Stimulated activated memory B cell treated with anti-CD40 and anti-IgM and Interleukin-4, amounts not matched to agents 10 μg/mL and 1 μg/mL and 100 μg/mL, for 72 hours (primary cell): ENCODE results near the gene LRRC74B.

Experiments used
- ATAC-seq: fragments of 150-1000 bp; cut with Tn5 transposase; 2 replicates; pipeline ENCODE4 v1.10.0; 2021
- H3K27ac Mint-ChIP-seq: one replicate; pipeline ENCODE4 v1.8.0; 2022; ENCODE audit warnings: mild to moderate bottlenecking, mixed read lengths
- H3K27me3 Mint-ChIP-seq: one replicate; pipeline ENCODE4 v1.8.0; 2022; ENCODE audit warnings: mixed read lengths
- H3K36me3 Mint-ChIP-seq: one replicate; pipeline ENCODE4 v1.8.0; 2022; ENCODE audit warnings: mixed read lengths
- H3K4me1 Mint-ChIP-seq: one replicate; pipeline ENCODE4 v1.8.0; 2022; ENCODE audit warnings: mixed read lengths
- H3K4me3 Mint-ChIP-seq: one replicate; pipeline ENCODE4 v1.8.0; 2022; ENCODE audit warnings: mild to moderate bottlenecking, moderate library complexity, mixed read lengths
- H3K9me3 Mint-ChIP-seq: one replicate; pipeline ENCODE4 v1.8.0; 2022; ENCODE audit warnings: mixed read lengths

The LRRC74B gene

DNA sequence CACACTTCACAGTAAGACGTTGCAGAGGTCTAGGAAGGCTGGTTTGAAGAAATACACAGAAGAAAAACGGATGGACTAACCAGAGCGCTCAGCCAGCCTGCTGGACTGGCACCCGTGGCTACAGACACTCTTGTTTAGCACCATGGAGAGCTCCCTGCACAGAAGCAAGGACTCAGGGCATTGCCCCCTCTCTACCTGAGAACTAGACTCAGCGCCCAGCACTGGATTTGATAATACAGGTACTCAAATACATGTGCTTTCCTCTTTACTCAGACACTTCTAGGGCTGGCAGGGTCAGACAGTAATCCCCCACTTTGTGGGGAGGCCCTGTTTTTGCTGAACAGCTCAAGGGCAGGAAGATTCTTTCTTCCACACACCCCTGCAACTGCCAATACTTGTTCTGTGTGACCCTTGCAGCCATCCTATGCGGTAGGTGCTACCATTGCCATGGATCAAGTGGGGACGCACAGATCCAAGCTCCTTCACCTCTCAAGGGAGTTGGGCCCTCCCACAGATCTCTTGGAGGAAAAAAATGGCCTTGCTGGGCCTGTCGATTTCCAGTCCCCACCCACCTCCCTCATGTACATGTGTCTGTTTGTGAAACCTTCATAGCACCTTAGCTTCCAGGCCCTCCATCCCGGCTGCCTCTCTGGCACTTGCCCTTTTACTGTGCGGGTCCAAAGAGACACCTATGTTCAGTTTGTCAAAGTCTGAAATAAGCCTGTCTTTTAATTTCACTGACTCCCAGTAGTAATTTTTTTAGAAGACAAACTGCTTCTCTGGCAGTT, 35.9 kb upstream of the LRRC74B start:
- no peak overlapping the region for H3K27ac Mint-ChIP-seq
- H3K4me1 Mint-ChIP-seq, result peaks cover 17% of the 10 kb centered on the region
- no peaks in the 10 kb centered on the region for H3K27me3 Mint-ChIP-seq
- ATAC-seq, result no peak
- no peaks in the 10 kb centered on the region for H3K9me3 Mint-ChIP-seq
- H3K36me3 Mint-ChIP-seq, result no peaks in the 10 kb centered on the region
- no peak overlapping the region for H3K4me3 Mint-ChIP-seq

DNA sequence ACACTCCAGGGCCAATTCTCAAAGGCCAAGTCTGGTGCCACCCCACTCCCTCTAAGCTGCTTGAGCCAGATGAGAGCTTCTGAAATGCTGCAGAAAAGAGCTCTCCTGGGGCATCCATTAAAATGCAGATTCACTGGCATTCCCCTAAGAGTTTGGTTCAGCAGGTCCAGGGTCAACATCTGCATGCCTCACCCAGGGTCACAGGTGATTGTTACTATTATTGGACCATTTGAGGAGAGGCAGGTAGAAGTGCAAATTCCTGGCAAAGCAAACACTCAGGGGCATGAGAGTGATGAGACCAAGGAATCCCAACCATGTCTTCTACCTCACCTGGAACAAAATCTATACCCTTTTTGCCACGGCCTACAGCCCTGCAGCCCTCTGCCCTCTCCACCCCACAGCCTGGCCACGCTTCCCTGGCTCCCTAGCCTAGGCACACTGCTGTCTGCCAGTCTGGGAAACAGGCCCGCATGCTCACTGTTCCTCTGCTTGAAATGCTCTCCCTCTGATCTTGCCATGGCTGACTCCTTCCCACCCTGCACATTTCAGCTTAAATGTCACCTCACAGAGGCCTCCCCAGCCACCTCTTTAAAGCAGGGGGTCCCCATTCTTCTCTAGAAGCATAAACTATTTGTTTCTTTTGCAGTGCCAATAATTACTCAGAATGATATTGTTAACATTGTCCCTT, 35.2 kb upstream of the LRRC74B start:
- Mint-ChIP-seq H3K4me1 (peaks cover 23% of the 10 kb centered on the region), H3K9me3 (no peaks in the 10 kb centered on the region), H3K4me3 (no peak overlapping the region), H3K27me3 (no peaks in the 10 kb centered on the region), H3K27ac (no peak overlapping the region), H3K36me3 (no peaks in the 10 kb centered on the region)
- ATAC-seq, result no peak

DNA sequence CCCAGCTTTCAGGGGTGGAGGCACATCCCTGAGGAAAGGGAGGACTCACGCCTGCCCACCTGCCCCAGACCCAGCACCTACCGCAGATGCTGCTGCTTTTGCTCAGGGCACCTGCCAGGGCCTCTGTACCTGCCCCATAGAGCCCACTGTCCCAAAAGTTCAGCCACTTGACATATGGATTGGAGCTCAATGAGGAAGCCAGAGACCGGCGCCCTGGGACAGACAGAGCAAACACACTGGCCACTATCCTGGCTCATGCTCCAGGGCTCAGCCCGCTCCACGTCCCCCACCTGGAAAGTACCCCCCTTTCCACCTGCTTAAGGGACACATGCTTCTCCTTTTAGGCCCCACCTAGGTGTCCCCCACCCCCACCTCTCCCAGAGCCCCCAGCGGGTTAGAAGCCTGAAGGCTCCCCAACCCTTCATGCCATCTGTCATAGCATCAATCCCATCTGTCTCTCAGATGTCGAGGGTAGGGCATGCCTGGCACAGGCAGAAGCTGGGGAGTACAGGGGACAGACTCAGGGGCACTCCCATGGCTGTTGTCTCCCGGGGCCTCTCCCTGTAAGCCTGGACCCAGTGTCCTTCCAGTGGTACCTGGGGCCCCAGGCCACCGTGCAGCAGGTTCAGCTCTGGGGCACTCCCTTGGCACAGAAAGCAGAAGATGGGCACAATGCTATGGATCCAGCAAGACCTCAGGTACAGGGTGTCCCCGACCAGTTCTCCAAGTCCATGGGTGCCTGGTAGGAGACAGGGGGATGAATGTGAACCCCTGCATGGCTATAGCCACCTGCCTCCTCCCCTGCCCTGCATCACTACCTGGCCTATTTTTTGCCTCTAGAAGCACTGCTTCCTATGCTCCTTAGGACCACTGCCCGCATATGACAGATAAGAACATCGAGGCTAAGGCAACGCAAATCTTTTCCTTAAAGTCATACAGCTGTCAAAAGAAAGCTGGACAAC, 33.0 kb upstream of the LRRC74B start:
- H3K4me1 Mint-ChIP-seq, result peaks cover 31% of the 10 kb centered on the region
- ATAC-seq, result no peak
- H3K27me3 Mint-ChIP-seq, result no peaks in the 10 kb centered on the region
- H3K9me3 Mint-ChIP-seq, result no peaks in the 10 kb centered on the region
- peak overlapping the region; percentile 85 for H3K4me3 Mint-ChIP-seq
- H3K36me3 Mint-ChIP-seq, result no peaks in the 10 kb centered on the region
- H3K27ac Mint-ChIP-seq, result peak overlapping the region; percentile 82

DNA sequence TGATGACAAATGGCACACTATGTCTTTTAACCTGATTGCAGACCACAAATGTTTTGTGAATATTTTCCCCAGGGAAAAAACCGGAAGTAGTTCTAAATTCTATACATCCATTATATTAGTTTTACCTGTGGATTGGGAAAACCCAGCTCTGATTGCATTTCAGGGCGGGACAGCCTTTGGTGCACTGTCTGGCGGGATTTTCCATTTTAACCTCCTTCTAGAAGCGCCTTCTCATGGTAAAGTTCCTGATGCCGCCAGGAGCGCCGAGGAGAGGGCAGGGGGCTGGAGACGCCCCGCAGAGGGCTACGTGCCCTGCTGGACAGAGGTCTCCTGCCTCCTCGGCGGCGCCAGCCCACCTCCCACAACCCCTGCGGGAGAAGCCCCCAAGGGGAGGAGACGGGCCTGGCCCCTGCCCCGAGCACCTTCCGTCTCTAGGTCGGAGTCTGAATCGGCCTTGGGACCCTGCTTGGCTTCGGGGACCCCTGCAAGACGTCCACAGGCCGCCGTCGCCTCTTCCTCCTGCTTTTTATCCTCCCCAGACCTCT, 32.0 kb upstream of the LRRC74B start:
- no peaks in the 10 kb centered on the region for H3K36me3 Mint-ChIP-seq
- peak overlapping the region; percentile 85 for H3K4me3 Mint-ChIP-seq
- H3K27me3 Mint-ChIP-seq, result no peaks in the 10 kb centered on the region
- H3K9me3 Mint-ChIP-seq, result no peaks in the 10 kb centered on the region
- H3K4me1 Mint-ChIP-seq, result peaks cover 31% of the 10 kb centered on the region
- ATAC-seq, result no peak
- peak overlapping the region; percentile 82 for H3K27ac Mint-ChIP-seq

DNA sequence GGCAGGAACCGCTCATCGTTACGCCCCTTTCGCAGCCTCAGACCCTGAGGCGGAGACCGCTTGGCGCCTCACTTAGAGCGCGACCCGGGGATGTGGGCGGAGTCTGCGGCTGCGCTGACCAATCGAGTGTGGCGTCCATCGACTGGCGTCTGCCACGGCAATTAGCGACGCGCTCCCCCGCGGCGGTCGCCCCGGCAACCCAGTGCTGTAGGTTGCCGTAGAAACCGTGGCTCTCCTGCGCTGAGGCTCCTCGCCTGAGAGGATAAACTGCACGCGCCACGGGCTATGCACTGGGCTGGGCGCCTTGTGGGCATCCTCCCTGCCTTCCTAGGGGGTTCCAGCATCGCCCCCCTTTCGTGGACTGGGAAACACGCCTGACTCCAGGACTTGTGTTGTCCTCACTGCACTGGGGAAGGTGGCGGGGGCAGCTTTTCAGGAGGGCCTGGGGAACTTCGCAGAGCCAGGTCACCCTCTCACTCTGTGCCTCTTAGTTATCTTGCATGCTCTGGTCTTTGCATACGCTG, 31.5 kb upstream of the LRRC74B start:
- ATAC-seq, result peak; percentile 98
- H3K4me3 Mint-ChIP-seq, result peak overlapping the region; percentile 85
- H3K36me3 Mint-ChIP-seq, result no peaks in the 10 kb centered on the region
- no peaks in the 10 kb centered on the region for H3K9me3 Mint-ChIP-seq
- peaks cover 31% of the 10 kb centered on the region for H3K4me1 Mint-ChIP-seq
- H3K27me3 Mint-ChIP-seq, result no peaks in the 10 kb centered on the region
- H3K27ac Mint-ChIP-seq, result peak overlapping the region; percentile 82

DNA sequence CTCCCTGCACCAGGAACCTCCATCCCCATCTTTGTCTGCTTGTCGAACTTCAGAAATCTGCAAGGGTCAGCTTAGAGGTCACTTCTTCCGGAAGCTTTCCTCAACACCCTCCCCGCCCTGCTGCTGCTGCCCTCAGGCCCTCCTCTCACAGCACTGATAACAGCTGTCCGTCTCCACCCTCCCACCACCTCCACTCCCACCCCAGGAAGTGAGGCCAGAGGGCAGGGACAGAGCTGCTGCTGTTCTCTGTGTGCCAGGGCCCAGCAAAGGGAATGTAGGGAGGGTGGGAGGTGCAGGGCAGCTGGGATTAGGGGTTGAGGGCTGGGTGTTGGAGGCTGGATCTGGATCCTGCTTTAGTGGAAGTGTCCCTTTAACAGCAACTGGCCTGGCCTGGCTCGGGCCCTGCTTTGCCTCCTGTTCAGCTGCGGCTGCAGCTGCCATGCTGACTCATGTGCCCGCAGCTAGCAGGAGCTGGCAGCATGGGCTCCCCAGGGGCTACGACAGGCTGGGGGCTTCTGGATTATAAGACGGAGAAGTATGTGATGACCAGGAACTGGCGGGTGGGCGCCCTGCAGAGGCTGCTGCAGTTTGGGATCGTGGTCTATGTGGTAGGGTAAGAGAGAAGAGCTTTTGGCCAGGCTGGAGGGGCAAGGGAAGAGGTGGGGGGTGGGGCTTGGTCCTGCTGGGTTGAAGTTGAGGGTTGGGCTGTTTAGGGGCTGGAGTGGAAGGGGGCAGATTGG, 30.9 kb upstream of the LRRC74B start, which contains the start of gene P2RX6:
Gene P2RX6, plus strand, starts transcription at position 440 of the 740 bp plus-strand sequence. Its CDS starts 10 bp downstream, at position 450.
- Mint-ChIP-seq H3K4me3 (peak within 1 kb of the TSS; percentile 85), H3K27me3 (no peaks in the 10 kb centered on the region), H3K4me1 (peaks cover 31% of the 10 kb centered on the region), H3K27ac (peak within 1 kb of the TSS; percentile 82), H3K36me3 (no peaks in the 10 kb centered on the region), H3K9me3 (no peaks in the 10 kb centered on the region)
- no peak for ATAC-seq

DNA sequence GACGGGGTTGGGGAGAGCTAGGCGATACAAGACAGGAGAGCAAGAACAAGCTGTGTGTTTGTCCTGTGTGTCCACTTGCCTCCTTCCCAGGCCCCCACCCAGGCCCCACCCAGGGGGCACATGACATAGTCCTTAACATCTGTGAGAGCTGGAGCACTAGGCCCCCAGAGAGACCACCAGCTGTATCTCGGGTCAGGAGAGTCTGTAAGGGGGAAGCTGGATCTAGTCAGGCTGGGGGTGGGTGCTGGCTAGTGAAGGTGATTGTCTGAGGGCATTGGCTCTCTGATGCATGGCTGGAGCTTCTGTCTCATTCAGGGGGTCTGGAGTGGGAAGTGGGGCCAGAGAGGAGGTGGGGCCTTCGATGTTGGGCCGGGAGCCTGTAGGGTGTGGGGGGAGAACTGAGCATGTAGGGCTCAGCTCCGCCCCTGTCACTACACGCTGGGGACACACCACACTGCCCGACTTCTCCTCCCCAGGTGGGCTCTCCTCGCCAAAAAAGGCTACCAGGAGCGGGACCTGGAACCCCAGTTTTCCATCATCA, 30.2 kb upstream of the LRRC74B start:
- peak overlapping the region; percentile 82 for H3K27ac Mint-ChIP-seq
- peaks cover 31% of the 10 kb centered on the region for H3K4me1 Mint-ChIP-seq
- no peaks in the 10 kb centered on the region for H3K36me3 Mint-ChIP-seq
- no peak overlapping the region for H3K4me3 Mint-ChIP-seq
- no peaks in the 10 kb centered on the region for H3K27me3 Mint-ChIP-seq
- H3K9me3 Mint-ChIP-seq, result no peaks in the 10 kb centered on the region
- ATAC-seq, result no peak

DNA sequence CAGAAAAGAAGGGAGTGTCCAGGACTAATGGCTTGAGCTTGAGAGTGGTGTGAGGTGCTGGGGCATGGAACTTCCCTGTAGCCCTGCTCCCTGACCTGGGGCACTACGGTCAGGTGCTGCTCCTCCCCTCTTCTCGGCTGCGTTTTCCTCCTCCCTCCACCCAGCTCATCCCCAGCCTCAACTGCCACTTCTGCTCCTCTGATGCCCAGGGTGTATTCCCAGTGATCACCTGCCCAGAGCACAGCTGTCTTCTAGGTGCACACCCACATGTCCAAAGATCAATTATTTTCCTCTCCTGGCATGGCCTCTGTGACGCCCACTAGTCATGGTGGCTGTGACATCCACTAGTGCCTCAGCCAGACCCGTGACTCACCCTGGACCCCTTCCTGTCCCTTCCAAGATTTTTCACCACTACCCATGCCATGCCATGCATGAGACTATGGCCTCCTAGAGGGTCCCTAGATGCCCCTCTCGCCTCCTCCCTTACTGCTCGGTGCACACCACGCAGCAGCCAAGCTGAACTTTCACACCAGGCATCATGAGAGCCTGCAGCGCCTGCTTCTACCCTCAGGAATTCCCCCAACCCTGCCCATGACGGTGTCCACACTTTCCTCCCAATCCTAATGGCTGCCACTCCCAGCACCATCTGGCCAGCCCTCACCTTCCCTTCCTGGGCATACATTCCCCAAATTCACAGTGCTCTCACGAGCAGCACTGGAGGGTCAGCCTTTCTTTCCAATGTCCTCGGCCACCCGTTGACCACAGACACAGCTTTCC, 28.9 kb upstream of the LRRC74B start:
- no peak overlapping the region for H3K27ac Mint-ChIP-seq
- no peak overlapping the region for H3K4me3 Mint-ChIP-seq
- H3K36me3 Mint-ChIP-seq, result no peaks in the 10 kb centered on the region
- no peaks in the 10 kb centered on the region for H3K27me3 Mint-ChIP-seq
- ATAC-seq, result no peak
- no peaks in the 10 kb centered on the region for H3K9me3 Mint-ChIP-seq
- H3K4me1 Mint-ChIP-seq, result peaks cover 31% of the 10 kb centered on the region

DNA sequence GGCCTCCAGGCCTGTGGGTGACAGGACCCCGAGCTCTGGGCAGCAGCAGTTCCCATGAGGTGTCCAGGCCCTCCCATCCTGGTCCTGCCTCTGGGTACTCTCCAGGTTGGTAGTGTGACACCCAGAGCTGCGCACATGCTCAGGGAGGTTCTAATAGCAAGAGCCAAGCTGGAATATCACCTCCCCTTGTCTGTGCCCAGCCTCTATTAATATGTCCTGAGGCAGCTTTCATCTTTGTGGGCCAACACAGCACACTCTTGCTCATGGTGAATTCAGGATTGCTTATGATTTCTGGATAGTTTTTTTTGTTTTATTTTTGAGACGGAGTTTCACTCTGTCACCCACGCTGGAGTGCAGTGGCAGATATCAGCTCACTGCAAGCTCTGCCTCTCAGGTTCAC, 27.4 kb upstream of the LRRC74B start:
- Mint-ChIP-seq H3K4me1 (peaks cover 29% of the 10 kb centered on the region), H3K27ac (no peak overlapping the region), H3K9me3 (no peaks in the 10 kb centered on the region), H3K4me3 (no peak overlapping the region), H3K27me3 (no peaks in the 10 kb centered on the region), H3K36me3 (no peaks in the 10 kb centered on the region)
- ATAC-seq, result no peak

DNA sequence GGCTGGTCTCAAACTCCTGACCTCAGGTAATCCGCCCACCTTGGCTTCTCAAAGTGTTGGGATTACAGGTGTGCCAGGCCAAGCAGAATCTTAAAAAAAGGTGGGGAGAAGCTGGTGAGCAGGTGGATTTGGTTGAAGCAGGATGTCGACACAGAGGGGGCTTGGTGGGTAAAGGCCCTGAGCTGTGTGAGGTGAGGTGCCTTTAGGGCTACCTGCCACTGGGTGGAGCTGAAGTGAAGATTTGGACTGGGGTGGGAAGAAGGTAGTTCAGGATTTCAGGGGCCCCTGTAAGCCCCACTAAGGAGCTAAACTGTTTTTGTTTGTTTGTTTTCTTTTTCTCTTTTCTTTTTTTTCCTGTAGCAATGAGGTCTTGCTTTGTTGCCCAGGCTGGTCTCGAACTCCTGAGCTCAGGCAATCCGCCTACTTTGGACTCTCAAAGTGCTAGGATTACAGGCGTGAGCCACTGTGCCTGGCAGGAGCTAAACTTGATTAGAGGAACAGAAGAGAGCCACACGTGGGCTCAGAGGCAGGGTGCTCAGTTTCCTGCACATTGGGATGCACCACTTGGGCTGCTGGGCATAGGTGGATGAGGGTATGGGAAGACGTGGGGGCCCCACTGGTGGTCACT, 24.8 kb upstream of the LRRC74B start:
- no peak overlapping the region for H3K4me3 Mint-ChIP-seq
- ATAC-seq, result peak; percentile 51
- H3K9me3 Mint-ChIP-seq, result no peaks in the 10 kb centered on the region
- no peak overlapping the region for H3K27ac Mint-ChIP-seq
- no peaks in the 10 kb centered on the region for H3K36me3 Mint-ChIP-seq
- H3K27me3 Mint-ChIP-seq, result peaks cover 10% of the 10 kb centered on the region
- peaks cover 18% of the 10 kb centered on the region for H3K4me1 Mint-ChIP-seq

DNA sequence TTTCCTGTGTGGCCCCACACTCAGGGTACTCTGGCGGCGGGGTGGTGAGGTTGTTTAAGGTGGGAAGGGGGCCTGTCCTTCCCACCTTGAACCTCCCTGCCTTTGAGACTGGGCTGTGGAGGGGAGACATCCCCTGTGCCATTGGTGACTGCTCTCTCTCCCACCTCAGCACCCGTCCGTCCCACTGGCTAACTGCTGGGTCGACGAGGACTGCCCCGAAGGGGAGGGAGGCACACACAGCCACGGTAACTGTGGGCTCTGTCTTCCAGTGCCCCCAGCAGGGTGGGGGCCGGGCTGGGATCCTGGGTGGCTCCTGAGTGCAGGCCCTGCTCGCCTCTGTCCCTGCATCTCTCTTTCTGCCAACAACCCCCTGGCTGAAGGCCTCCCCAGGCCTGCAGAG, 23.2 kb upstream of the LRRC74B start:
- Mint-ChIP-seq H3K27me3 (peaks cover 22% of the 10 kb centered on the region), H3K4me1 (peaks cover 10% of the 10 kb centered on the region), H3K9me3 (no peaks in the 10 kb centered on the region), H3K36me3 (no peaks in the 10 kb centered on the region), H3K27ac (no peak overlapping the region), H3K4me3 (no peak overlapping the region)
- ATAC-seq, result no peak

DNA sequence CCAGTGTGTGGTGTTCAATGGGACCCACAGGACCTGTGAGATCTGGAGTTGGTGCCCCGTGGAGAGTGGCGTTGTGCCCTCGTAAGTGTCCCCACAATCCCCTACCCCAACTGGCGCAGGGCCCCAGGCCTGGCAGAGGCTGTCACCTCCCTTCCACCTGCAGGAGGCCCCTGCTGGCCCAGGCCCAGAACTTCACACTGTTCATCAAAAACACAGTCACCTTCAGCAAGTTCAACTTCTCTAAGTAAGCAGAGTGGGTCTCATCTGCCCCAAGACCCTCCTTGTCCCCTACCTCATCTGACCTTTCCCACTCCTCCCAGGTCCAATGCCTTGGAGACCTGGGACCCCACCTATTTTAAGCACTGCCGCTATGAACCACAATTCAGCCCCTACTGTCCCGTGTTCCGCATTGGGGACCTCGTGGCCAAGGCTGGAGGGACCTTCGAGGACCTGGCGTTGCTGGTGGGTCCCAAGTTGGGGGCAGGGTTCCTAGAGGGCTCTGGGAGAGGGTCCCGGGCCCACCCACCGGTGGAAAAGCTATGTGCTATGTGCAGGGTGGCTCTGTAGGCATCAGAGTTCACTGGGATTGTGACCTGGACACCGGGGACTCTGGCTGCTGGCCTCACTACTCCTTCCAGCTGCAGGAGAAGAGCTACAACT, 22.7 kb upstream of the LRRC74B start:
- Mint-ChIP-seq H3K27me3 (peaks cover 22% of the 10 kb centered on the region), H3K4me3 (no peak overlapping the region), H3K4me1 (peaks cover 10% of the 10 kb centered on the region), H3K27ac (no peak overlapping the region), H3K36me3 (no peaks in the 10 kb centered on the region), H3K9me3 (no peaks in the 10 kb centered on the region)
- no peak for ATAC-seq

DNA sequence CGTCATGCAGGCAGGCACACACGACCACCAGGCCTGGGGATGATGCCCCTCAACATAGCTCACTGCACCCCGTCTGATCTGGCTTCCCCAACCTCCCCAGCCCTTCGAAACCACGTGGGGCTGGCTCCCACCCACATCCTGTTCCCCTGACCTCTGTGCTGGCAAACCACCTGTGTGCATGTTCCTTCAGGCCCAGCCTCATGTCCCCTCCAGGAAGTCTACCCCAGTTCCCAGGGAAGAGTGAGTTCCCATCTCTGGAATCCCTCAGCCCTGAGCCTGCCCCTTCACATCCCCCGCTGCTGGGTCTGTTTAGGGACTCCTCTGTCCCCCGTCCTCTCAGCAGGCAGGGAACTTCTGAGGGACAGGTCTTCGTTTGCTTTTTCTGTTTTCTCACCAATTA, 20.5 kb upstream of the LRRC74B start:
- peaks cover 10% of the 10 kb centered on the region for H3K4me1 Mint-ChIP-seq
- no peaks in the 10 kb centered on the region for H3K9me3 Mint-ChIP-seq
- H3K27ac Mint-ChIP-seq, result no peak overlapping the region
- H3K36me3 Mint-ChIP-seq, result no peaks in the 10 kb centered on the region
- peaks cover 38% of the 10 kb centered on the region for H3K27me3 Mint-ChIP-seq
- ATAC-seq, result no peak
- no peak overlapping the region for H3K4me3 Mint-ChIP-seq
